ENCODE results near the gene TMEM41A. TPM values are rescaled to one million over a fixed set of nuclear protein-coding genes. Genes with fewer than 3 reads are reported as not detected.
"Not testable (repeated sequence)": the region's sequence is repeated elsewhere in the genome, so short reads cannot be mapped to it uniquely, and the experiment has no call there.

Gene TMEM41A
- total RNA-seq, 2 donors from 2014 or later, result 7.6 to 9.3 TPM

- Histone ChIP-seq H3K27ac (no peak overlapping the region), H3K27me3 (no peaks in the 10 kb centered on the region), H3K4me3 (no peak overlapping the region), H3K9me3 (no peaks in the 10 kb centered on the region), H3K4me1 (no peaks in the 10 kb centered on the region), H3K36me3 (replicated peaks in 1 of 2; ENCODE audit: insufficient read depth in 1 of 2, low read depth in 2 of 2) (peaks cover 0 to 18% of the 10 kb centered on the region in 2 donors)
- ATAC-seq (no peak), DNase-seq (no peak)
- WGBS, 2 donors, result 74 to 79% methylated on average over 5 of the region's 5 CpGs
- intact Hi-C loops (cut with DNase I), result no loop called here
- no peak for TF ChIP-seq CTCF (IDR thresholded peaks at IDR 0.05)
- no peak for TF ChIP-seq POLR2A (IDR thresholded peaks at IDR 0.05)
Observed at GRCh38 chr3:185460309-185460708, 38.5 kb downstream of the TMEM41A start.

GRCh38 chr3:185457376-185457775 lies 41.5 kb downstream of the TMEM41A start:
- Histone ChIP-seq H3K27ac (no peak overlapping the region), H3K27me3 (no peaks in the 10 kb centered on the region), H3K4me1 (no peaks in the 10 kb centered on the region), H3K4me3 (no peak overlapping the region), H3K9me3 (no peaks in the 10 kb centered on the region), H3K36me3 (replicated peaks in 1 of 2; ENCODE audit: insufficient read depth in 1 of 2, low read depth in 2 of 2) (peaks cover 0 to 12% of the 10 kb centered on the region in 2 donors)
- intact Hi-C loops (cut with DNase I), result no loop called here
- TF ChIP-seq POLR2A (IDR thresholded peaks at IDR 0.05) (no peak), CTCF (IDR thresholded peaks at IDR 0.05) (no peak)
- WGBS, 2 donors, result 88 to 90% methylated on average over 2 of the region's 2 CpGs
- no peak for ATAC-seq
- no peak for DNase-seq

GRCh38 chr3:185451432-185451831 lies 47.4 kb downstream of the TMEM41A start:
- H3K4me1 ChIP-seq; H3K27me3 ChIP-seq; DNase-seq; H3K27ac ChIP-seq; H3K9me3 ChIP-seq; ATAC-seq; H3K4me3 ChIP-seq; intact Hi-C loops (cut with DNase I): not testable (repeated sequence)
- peaks cover 0 to 17% of the 10 kb centered on the region in 2 donors for H3K36me3 ChIP-seq (replicated peaks in 1 of 2; ENCODE audit: insufficient read depth in 1 of 2, low read depth in 2 of 2)
- WGBS, 2 donors, result 86 to 91% methylated on average over 8 of the region's 8 CpGs

- ATAC-seq, result no peak
- H3K9me3 ChIP-seq, result no peaks in the 10 kb centered on the region
Observed at GRCh38 chr3:185448107-185448506, 50.7 kb downstream of the TMEM41A start.

GRCh38 chr3:185444329-185444728 lies 54.5 kb downstream of the TMEM41A start:
- DNase-seq, result no peak
- H3K9me3 ChIP-seq, result no peaks in the 10 kb centered on the region
- no peak overlapping the region for H3K4me3 ChIP-seq
- no peak for ATAC-seq
- 29 to 46% methylated on average over 2 of the region's 2 CpGs for WGBS, 2 donors
- H3K27me3 ChIP-seq, result no peaks in the 10 kb centered on the region
- no peak overlapping the region for H3K27ac ChIP-seq
- intact Hi-C loops (cut with DNase I), result no loop called here
- no peaks in the 10 kb centered on the region for H3K4me1 ChIP-seq
- peaks cover 0 to 6% of the 10 kb centered on the region in 2 donors for H3K36me3 ChIP-seq (replicated peaks in 1 of 2; ENCODE audit: insufficient read depth in 1 of 2, low read depth in 2 of 2)
- TF ChIP-seq CTCF (IDR thresholded peaks at IDR 0.05), result no peak
- TF ChIP-seq POLR2A (IDR thresholded peaks at IDR 0.05), result no peak

More at GRCh38 chr3:185448107-185448506, 50.7 kb downstream of the TMEM41A start:
- no peak overlapping the region for H3K27ac ChIP-seq
- no peak overlapping the region for H3K4me3 ChIP-seq
- intact Hi-C loops (cut with DNase I), result no loop called here
- no peaks in the 10 kb centered on the region for H3K4me1 ChIP-seq
- H3K36me3 ChIP-seq (replicated peaks in 1 of 2; ENCODE audit: insufficient read depth in 1 of 2, low read depth in 2 of 2), result peaks cover 0 to 19% of the 10 kb centered on the region in 2 donors
- no peak for DNase-seq
- no peaks in the 10 kb centered on the region for H3K27me3 ChIP-seq
- TF ChIP-seq POLR2A (IDR thresholded peaks at IDR 0.05) (no peak), CTCF (IDR thresholded peaks at IDR 0.05) (no peak)
